HG03442 (cell line): ENCODE results near the gene NPRL2.
A peak's percentile ranks its signal among the peaks of the same experiment; 100 is the strongest.

Experiments used
- ATAC-seq: cut with Tn5 transposase; IDR thresholded peaks from one replicate; pipeline ENCODE4 v1.9.1; 2021; ENCODE audit warnings: mild to moderate bottlenecking, moderate library complexity; ENCODE audit not compliant: unreplicated experiment

Gene NPRL2

DNA sequence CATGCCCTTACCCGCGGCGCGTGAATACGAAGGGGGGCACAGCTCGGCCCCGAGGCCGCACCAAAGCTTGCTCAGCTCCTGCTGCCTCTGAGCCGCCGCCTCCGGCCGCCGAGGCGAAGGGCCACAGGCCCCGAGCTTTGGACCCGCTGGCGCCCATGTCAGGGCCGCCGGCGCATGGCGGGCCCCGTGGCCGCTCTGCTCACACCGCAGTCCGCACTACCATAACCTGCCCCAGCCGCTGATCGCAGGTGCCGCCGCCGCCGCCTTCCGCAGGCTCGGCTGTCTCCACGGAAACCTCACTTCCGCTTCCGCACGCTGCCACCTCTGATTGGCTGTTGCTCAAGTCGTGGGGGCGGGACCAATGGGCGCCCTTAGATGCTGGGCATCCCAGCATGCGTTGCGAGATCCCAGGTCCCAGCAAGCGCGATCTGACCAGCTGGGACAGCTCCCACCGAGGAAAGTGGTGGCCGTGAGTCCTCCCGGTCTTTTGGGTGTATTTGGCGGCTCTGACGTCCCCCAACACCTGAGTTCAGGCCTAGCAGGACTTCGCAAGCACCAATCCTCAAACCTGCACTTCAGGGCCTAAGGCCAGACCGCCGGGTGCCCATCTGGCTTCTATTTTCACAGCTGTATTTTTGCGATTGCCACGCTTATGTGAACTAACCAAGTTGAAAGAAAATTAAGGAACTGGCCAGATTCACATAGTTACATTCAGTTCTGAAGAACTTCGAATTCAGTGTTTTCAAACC, 22.5 kb downstream of the NPRL2 start, which contains the start of gene TUSC2:
Gene TUSC2 (minus strand): TSS at position 281 of the 749 bp plus-strand sequence. CDS start 124 bp downstream, at position 157.
- ATAC-seq, result peak; percentile 87

- no peak for ATAC-seq
These were observed 23.4 kb downstream of the NPRL2 start for GRCh38 chr3:50327129-50327528.

GRCh38 chr3:50326182-50326541, 24.4 kb downstream of the NPRL2 start:
- no peak for ATAC-seq

GRCh38 chr3:50325497-50326181, 24.9 kb downstream of the NPRL2 start:
- ATAC-seq, result no peak

DNA sequence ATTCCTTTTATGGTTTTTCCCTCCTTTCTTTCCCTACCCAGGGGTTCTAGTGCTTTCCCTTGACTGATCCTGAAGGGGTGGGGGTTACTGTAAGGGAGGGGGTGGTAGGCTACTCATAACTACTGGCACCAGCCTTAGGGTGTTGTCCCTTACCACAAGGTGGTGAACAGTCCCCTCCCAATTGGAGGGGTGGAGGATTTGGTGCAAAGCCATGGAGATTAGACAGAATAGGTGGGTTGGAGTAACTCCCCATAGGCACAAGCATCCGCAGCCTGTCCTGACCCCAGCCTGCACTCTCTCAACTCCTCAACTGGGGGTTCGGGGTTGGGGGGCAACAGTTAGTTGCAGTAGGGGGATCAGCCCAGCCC, 25.5 kb downstream of the NPRL2 start:
- ATAC-seq, result no peak

GRCh38 chr3:50324351-50325112, 26.0 kb downstream of the NPRL2 start:
- no peak for ATAC-seq

- no peak for ATAC-seq
These were observed 26.9 kb downstream of the NPRL2 start for GRCh38 chr3:50323614-50324199.

- no peak for ATAC-seq
These were observed 27.4 kb downstream of the NPRL2 start for GRCh38 chr3:50323092-50323600.

GRCh38 chr3:50322386-50323091, 28.0 kb downstream of the NPRL2 start, which contains the start of gene HYAL2:
TSS of gene HYAL2 (minus strand) at chr3:50322745. CDS start at chr3:50320489, 2,256 bp downstream.
- ATAC-seq, result no peak

DNA sequence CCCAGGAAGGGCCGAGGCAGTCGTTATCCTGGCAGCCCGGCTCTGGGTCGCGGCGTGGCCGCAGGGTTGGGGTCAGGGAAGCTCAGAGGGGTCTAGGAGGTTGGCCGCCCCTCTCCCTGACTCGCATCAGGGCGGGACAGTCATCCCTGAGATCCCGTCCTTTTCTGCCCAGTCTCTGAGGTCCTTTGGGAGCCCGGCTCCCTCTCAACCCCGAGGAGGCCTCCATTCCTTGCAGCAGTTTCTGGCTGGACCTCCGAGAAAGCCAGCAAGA, 28.5 kb downstream of the NPRL2 start:
- no peak for ATAC-seq

DNA sequence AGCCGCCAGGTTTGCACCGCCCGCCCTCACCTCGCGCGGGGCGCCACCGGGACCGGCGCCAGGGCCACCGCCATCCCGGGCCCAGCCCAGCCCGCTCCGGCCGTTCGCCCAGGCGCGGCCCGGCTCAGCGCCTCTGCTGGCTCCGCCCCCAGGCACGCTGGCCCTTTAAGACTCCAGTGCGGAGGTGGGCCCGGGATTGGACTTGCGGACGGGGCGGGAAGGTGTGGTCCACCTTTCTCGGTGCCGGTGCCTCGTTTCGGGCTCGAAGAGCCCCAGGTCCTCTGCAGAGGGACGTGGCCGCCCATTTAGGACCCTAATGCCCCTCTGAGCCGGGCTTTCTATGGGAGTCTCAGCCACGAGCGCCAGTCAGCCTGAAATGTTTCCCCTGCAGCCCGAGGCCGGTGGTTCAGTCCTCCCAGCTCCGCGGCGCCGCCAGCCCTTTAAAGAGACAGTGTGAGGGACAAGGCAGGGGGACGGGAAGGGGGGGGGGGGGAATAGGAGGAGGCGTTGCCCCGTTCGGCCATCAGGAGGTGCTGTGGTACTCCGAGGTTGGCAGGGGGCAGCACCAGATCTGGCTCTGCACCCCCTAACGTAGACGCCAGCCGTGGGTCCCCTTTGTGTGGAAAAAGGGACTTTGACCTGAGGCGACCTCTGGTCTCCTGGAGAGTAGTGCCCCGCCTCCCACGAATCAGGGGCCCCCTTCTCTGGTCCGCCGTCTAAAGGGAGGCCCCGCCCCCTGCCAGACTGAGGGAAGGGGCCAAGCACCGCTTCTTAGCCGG, 29.1 kb downstream of the NPRL2 start:
- ATAC-seq, result peak; percentile 75

GRCh38 chr3:50320853-50321335, 29.7 kb downstream of the NPRL2 start:
- peak; percentile 44 for ATAC-seq

- no peak for ATAC-seq
These were observed 30.5 kb downstream of the NPRL2 start for GRCh38 chr3:50319894-50320625.

DNA sequence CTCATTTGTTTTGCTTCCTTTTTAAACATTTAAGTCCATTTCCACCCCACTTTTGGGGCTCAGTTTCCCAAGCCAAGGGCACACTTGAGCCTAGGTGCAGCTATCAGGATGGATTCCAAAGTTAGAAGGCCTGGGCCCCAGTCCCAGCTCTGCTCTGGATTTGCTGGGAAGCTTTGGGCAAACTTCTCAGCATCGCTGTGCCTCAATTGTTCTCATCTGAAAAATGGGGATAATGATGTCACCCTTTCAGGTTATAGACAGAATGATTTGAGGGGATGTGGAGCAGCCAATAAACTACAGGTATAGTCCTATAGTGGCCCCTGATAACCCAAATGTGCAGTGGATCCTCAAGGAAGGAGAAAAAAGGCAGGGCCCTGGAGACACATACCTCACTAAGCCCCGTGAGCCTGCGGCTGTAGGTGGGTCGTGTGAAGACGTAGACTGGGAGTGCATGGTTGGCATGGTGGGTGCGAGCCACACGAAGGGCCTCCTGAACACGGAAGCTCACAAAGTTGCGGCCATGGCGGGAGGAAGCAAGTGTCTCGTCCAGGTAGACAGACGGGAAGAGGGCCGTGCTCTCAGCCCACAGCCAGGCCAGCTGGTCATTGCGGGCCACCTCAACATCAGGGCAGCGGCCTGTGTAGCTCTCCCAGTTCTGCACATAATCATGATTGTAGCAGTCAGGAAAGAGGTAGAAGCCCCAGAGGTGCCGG, 31.2 kb downstream of the NPRL2 start:
- no peak for ATAC-seq

GRCh38 chr3:50318615-50319014, 32.0 kb downstream of the NPRL2 start:
- no peak for ATAC-seq

DNA sequence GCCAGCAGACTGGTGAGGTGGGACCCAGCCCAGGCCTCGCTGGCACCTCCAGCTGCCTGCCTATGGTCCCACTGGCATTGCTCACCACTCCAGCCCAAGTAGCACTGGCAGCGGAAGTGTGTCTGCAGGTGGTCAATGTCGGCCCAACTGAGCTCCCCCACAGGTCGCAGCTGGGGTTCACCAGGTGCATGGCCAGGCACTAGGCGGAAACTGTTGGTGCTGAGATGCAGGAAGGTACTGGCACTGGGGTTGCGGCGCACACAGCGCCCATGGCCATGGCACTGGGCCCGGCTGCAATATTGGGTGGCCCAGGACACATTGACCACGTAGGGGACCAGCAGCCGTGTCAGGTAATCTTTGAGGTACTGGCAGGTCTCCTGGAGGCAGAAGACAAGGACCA, 32.4 kb downstream of the NPRL2 start:
- ATAC-seq, result no peak

DNA sequence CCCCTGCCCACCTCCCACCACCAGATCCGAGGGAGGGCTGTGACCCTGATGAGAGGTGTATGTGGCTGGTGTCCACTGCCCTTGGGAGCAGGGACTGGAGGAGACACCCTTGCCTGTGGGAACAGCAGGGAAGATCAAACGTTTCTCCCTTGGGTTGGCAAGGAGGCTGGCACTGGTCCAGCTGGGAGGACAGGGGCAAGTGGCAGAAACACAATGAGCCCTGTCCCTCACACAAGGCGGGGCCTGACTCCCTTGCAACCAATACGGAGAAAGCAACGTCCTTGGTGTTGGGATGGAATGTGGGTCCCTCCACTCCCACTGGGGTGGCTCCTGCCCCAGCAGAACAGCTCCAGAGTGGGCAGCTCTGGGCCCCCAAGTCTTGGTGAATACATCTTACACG, 33.3 kb downstream of the NPRL2 start:
- ATAC-seq, result no peak

DNA sequence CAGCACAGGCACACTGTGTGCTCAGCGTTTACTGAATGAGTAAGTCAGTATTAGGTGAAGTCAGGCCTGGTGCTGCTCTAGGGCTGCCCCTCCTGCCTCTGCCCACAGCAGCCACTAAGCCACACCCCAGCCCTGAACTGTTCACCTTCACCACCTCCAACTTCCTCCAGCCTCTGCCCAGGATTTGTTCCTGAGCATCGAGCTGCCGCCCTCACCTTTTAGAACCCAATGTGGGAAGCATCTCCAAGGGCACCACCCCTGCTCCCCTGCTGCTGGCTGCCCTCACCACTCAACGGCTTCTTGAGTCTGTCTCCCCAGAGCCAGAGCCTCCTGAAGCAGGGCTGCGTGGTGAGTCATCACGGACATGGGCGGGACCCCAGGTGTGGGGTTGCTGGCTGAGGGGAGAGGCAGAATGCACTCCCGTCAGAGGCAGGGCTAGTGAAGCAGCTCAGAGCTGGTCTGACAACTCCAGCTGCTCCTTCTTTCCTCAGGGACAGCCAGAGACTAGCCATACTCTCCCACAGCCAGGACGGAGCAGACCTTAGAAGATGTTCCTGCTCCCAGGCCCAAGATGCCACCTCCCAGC, 33.8 kb downstream of the NPRL2 start:
- ATAC-seq, result no peak
